T-helper 1 cell (primary cell): Measurements from ENCODE around the gene ADRA2B.
"Not testable (repeated sequence)": the region's sequence is repeated elsewhere in the genome, so short reads cannot be mapped to it uniquely, and the experiment has no call there.

Experiments used
- DNase-seq, 5 donors: peaks; one replicate each; pipeline ENCODE4 v3.0.0-alpha.2; 2012 to 2020

ADRA2B gene

DNA sequence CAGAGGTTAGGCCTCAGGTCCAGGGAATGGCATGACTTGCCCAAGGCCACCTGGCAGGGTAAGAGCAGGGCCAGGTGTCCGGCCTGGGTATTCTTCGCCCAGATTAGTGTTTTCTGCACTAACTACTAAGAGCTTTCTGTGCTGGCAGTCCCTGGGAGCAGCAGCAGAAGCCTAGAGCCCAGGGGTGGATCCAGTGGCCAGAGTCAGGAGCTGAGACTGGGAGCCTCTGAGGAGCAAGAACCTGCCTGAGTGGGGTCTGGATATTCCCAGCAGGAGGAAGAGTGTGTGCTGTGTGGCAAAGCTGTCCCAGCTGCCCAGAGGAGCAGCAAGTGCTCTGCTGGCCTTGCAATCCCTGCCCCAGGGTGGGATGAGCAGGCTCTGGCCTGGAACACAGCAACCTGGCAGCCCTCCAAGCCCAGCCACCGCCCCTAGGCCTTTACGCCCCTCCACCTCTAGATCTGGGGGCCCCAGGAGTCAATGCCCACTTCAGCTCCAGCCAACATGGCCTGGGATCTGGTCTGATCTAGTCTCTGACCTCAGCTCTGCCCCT is 50.9 kb downstream of the ADRA2B start:
- no peak for DNase-seq

DNA sequence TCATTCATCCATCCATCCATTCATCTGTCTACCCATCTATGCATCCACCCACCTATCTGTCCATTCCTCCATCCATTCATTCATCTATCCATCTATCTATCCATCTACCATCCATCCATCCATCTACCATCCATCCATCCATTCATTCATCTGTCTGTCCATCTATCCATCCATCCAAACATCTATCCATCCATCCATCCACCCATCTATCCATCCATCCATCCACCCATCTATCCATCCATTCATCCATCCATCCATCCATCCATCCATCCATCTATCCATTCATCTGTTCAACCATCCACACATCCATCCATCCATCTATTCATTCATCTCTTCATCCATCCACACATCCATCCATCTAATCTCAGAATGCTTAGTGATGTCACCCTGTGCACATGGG is 51.6 kb downstream of the ADRA2B start:
- DNase-seq = not testable (repeated sequence)

DNA sequence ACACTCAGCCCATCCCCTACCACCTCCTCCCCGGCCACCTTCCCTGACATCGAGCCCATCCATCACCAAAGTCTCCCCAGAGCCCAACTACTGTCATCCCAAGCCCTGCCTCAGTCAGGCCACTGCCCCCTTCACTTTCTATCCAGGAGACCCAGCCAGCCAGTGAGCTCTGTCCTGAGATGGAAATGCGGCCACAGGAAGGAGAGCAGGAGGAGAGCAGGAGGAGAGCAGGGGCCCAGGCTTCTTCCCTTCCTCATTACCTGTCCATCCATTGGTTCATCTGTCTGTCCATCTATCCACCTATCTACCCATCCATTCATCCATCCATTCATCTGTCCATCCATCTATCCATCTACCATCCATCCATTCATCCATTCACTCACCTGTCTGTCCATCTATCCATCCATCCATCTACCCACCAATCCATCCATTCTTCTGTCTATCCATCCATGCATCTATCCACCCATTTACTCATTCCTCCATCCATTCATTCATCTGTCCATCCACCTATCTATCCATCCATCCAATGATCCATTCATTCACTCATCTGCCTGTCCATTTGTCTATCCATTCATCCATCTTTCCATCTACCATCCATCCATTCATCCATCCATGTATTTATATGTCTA is 52.2 kb downstream of the ADRA2B start:
- DNase-seq = not testable (repeated sequence)

DNA sequence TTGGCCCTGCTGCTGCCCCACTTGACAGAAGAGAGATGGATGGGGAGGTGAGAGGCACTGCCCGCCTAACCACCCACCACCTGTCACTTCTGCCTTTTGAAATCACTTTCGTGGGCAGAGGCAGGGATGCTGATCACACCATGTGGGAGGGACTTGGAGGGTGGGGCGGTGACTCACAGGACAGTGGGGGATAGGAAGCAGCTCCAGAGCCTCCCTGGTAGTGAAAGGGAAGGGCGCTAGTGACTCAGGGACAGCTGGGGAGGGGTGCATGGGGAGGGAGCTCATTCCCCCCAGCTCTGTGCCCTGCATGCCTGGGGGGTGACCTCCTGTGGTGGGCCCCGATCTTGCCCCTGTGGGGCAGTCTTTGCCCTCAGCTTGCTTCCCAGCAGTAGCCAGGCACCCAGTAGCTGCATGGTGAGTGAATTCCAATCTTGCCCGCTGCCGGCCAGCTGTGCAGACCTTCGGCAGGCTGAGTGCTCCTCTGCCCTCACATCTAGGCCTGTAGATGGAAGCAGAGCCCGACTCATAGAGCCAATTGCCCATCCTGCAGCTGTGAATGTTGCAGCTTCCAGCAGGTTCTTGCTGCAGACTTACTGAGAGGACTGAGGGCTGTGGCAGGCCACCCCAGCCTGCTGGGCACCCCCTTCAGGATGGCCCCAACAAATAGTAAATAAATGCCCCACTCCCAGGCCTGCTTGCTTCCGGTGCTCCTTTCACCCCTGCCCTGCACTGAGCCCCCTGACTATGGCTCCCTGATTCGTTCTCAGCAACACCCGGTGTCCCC is 53.1 kb downstream of the ADRA2B start:
- not testable (repeated sequence) for DNase-seq
